Measurements from ENCODE around the gene DRC3.

Gene DRC3

DNA sequence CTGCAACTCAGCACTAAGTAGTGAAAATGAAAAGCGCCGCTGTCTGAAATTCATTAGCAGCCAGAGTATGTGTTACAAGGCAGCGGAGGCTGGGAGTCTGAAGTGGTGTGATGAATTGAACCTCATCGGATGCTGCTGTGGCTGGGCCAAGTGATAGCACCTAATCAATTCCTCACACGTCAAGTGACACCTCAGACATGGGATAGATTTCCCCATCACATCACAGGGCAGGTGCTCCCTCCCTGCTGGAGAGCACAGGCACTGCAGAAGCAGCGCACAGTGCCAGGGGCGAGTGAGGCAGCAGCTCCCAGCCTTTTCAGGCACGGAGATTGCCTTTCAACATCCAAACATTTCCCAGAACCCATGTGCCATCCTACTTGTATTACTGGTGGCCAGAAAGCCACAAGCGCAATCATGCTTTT lies 32.2 kb downstream of the DRC3 start:
- TF ChIP-seq, protein P1, sequence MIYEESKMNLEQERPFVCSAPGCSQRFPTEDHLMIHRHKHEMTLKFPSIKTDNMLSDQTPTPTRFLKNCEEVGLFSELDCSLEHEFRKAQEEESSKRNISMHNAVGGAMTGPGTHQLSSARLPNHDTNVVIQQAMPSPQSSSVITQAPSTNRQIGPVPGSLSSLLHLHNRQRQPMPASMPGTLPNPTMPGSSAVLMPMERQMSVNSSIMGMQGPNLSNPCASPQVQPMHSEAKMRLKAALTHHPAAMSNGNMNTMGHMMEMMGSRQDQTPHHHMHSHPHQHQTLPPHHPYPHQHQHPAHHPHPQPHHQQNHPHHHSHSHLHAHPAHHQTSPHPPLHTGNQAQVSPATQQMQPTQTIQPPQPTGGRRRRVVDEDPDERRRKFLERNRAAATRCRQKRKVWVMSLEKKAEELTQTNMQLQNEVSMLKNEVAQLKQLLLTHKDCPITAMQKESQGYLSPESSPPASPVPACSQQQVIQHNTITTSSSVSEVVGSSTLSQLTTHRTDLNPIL (CRISPR knock-in tag; IDR thresholded peaks at IDR 0.05; ENCODE audit: low read depth): no peak
- TF ChIP-seq ZNF70 (CRISPR knock-in tag; IDR thresholded peaks at IDR 0.05) (no peak), BACH2 (CRISPR knock-in tag; IDR thresholded peaks at IDR 0.05; ENCODE audit: borderline replicate concordance) (no peak), CSDC2 (CRISPR knock-in tag; IDR thresholded peaks at IDR 0.05) (no peak), TOX (CRISPR knock-in tag; IDR thresholded peaks at IDR 0.05; ENCODE audit: borderline replicate concordance) (no peak), ZNF8 (CRISPR knock-in tag; IDR thresholded peaks at IDR 0.05) (no peak)
- peak; percentile 53; the same call in 2 of the 3 replicates for ATAC-seq

DNA sequence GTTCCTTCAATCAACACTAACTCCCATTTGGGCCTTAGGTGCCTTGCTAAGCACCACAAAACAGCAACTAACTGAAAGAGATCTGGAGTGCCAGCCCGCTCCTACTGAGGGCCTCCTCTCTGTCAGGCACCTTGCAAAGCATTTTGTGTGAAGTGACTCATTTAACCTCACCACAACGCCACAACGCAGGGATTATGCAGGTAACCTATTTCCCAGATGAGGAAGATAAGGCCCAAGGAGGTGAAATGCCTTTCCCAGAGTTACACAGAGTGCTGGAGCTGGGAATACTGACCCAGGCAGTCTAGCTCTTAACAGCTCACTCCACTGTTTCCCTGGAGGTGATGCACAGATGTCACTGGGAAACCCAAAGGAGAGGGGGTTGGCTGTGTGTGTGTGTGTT lies 32.8 kb downstream of the DRC3 start:
- TF ChIP-seq, protein P2, sequence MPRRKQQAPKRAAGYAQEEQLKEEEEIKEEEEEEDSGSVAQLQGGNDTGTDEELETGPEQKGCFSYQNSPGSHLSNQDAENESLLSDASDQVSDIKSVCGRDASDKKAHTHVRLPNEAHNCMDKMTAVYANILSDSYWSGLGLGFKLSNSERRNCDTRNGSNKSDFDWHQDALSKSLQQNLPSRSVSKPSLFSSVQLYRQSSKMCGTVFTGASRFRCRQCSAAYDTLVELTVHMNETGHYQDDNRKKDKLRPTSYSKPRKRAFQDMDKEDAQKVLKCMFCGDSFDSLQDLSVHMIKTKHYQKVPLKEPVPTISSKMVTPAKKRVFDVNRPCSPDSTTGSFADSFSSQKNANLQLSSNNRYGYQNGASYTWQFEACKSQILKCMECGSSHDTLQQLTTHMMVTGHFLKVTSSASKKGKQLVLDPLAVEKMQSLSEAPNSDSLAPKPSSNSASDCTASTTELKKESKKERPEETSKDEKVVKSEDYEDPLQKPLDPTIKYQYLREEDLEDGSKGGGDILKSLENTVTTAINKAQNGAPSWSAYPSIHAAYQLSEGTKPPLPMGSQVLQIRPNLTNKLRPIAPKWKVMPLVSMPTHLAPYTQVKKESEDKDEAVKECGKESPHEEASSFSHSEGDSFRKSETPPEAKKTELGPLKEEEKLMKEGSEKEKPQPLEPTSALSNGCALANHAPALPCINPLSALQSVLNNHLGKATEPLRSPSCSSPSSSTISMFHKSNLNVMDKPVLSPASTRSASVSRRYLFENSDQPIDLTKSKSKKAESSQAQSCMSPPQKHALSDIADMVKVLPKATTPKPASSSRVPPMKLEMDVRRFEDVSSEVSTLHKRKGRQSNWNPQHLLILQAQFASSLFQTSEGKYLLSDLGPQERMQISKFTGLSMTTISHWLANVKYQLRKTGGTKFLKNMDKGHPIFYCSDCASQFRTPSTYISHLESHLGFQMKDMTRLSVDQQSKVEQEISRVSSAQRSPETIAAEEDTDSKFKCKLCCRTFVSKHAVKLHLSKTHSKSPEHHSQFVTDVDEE (CRISPR knock-in tag; IDR thresholded peaks at IDR 0.05): no peak
- TF ChIP-seq BACH2 (CRISPR knock-in tag; IDR thresholded peaks at IDR 0.05; ENCODE audit: borderline replicate concordance): no peak
- no peak for TF ChIP-seq ZFP3 (CRISPR knock-in tag; IDR thresholded peaks at IDR 0.05)
- no peak for TF ChIP-seq ZNF8 (CRISPR knock-in tag; IDR thresholded peaks at IDR 0.05)
- no peak for TF ChIP-seq RARB (CRISPR knock-in tag; IDR thresholded peaks at IDR 0.05)
- TF ChIP-seq ZC3H10 (CRISPR knock-in tag; IDR thresholded peaks at IDR 0.05): no peak
- no peak for TF ChIP-seq TCF4 (CRISPR knock-in tag; IDR thresholded peaks at IDR 0.05; ENCODE audit: borderline replicate concordance)
- no peak for TF ChIP-seq ZNF565 (CRISPR knock-in tag; conservative IDR thresholded peaks at IDR 0.05; ENCODE audit: low read depth)
- TF ChIP-seq, protein P3, sequence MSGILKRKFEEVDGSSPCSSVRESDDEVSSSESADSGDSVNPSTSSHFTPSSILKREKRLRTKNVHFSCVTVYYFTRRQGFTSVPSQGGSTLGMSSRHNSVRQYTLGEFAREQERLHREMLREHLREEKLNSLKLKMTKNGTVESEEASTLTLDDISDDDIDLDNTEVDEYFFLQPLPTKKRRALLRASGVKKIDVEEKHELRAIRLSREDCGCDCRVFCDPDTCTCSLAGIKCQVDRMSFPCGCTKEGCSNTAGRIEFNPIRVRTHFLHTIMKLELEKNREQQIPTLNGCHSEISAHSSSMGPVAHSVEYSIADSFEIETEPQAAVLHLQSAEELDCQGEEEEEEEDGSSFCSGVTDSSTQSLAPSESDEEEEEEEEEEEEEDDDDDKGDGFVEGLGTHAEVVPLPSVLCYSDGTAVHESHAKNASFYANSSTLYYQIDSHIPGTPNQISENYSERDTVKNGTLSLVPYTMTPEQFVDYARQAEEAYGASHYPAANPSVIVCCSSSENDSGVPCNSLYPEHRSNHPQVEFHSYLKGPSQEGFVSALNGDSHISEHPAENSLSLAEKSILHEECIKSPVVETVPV (CRISPR knock-in tag; IDR thresholded peaks at IDR 0.05): no peak
- ATAC-seq: no peak

DNA sequence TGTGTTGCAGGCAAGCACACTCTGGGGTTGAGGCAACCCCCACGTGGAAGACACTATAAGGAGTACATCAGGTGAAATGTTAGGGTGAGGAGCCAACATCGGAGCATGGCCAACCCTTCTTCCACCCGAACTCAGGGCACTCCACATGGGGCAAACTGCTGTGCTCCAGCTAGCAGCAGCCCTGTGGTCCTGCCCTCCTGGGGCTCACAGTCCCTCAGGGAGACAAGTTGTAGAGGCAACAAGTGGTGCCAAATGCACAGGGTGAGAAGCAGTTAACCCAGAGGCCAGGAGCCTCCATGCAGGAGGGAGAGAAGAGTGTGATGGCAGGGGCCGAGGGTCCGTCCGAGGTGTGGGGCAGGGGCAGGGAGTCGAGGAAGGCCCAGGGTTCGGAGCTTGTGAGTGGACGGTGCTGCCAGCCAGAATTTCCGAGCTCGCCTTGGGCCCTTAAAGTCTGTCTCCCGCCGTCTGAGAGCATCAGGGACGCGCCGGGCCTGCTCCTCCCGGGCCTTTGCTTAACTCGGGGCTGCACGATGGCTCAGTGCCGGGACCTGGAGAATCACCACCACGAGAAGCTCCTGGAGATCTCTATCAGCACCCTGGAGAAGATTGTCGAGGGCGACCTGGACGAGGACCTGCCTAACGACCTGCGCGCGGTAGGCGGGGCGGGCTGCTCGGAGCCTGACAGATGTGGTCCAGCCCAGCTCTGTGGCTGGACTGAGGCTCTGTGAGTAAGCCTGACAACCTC lies 34.0 kb downstream of the DRC3 start:
- no peak for ATAC-seq
- TF ChIP-seq ZC3H10 (CRISPR knock-in tag; IDR thresholded peaks at IDR 0.05): no peak
- TF ChIP-seq, protein P4, sequence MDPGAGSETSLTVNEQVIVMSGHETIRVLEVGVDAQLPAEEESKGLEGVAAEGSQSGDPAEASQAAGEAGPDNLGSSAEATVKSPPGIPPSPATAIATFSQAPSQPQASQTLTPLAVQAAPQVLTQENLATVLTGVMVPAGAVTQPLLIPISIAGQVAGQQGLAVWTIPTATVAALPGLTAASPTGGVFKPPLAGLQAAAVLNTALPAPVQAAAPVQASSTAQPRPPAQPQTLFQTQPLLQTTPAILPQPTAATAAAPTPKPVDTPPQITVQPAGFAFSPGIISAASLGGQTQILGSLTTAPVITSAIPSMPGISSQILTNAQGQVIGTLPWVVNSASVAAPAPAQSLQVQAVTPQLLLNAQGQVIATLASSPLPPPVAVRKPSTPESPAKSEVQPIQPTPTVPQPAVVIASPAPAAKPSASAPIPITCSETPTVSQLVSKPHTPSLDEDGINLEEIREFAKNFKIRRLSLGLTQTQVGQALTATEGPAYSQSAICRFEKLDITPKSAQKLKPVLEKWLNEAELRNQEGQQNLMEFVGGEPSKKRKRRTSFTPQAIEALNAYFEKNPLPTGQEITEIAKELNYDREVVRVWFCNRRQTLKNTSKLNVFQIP (CRISPR knock-in tag; IDR thresholded peaks at IDR 0.05; ENCODE audit: borderline replicate concordance, low read depth): no peak
- no peak for TF ChIP-seq RARB (CRISPR knock-in tag; IDR thresholded peaks at IDR 0.05)
- no peak for TF ChIP-seq BACH2 (CRISPR knock-in tag; IDR thresholded peaks at IDR 0.05; ENCODE audit: borderline replicate concordance)
- no peak for TF ChIP-seq OSR1 (CRISPR knock-in tag; IDR thresholded peaks at IDR 0.05)
- no peak for TF ChIP-seq ZNF565 (CRISPR knock-in tag; conservative IDR thresholded peaks at IDR 0.05; ENCODE audit: low read depth)
- no peak for TF ChIP-seq TOX (CRISPR knock-in tag; IDR thresholded peaks at IDR 0.05; ENCODE audit: borderline replicate concordance)
- TF ChIP-seq, protein P5, sequence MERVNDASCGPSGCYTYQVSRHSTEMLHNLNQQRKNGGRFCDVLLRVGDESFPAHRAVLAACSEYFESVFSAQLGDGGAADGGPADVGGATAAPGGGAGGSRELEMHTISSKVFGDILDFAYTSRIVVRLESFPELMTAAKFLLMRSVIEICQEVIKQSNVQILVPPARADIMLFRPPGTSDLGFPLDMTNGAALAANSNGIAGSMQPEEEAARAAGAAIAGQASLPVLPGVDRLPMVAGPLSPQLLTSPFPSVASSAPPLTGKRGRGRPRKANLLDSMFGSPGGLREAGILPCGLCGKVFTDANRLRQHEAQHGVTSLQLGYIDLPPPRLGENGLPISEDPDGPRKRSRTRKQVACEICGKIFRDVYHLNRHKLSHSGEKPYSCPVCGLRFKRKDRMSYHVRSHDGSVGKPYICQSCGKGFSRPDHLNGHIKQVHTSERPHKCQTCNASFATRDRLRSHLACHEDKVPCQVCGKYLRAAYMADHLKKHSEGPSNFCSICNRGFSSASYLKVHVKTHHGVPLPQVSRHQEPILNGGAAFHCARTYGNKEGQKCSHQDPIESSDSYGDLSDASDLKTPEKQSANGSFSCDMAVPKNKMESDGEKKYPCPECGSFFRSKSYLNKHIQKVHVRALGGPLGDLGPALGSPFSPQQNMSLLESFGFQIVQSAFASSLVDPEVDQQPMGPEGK (CRISPR knock-in tag; IDR thresholded peaks at IDR 0.05; ENCODE audit: borderline replicate concordance): no peak
- TF ChIP-seq, protein P2 (CRISPR knock-in tag; IDR thresholded peaks at IDR 0.05): no peak
- no peak for TF ChIP-seq ZFP3 (CRISPR knock-in tag; IDR thresholded peaks at IDR 0.05)
- TF ChIP-seq ISL1 (CRISPR knock-in tag; IDR thresholded peaks at IDR 0.05): no peak
- TF ChIP-seq ARNTL (CRISPR knock-in tag; IDR thresholded peaks at IDR 0.05; ENCODE audit: borderline replicate concordance, low read depth): no peak
- TF ChIP-seq CSDC2 (CRISPR knock-in tag; IDR thresholded peaks at IDR 0.05): no peak
- no peak for TF ChIP-seq TCF4 (CRISPR knock-in tag; IDR thresholded peaks at IDR 0.05; ENCODE audit: borderline replicate concordance)

Measured in SK-N-SH treated with all-trans-retinoic acid at 6 μM for 48 hours (cell line).